Mesothelial cell of epicardium (in vitro differentiated cells): Measurements from ENCODE around the gene EIF5A. TPM values are rescaled to one million over a fixed set of nuclear protein-coding genes. Genes with fewer than 3 reads are reported as not detected.

Source experiments
- DNase-seq, 2 experiments: peaks; one replicate each; pipeline ENCODE4 v3.0.0; 2021; ENCODE audit warnings: low spot score in 2 of 2; ENCODE audit not compliant: unreplicated experiment in 2 of 2
- H3K27ac Mint-ChIP-seq: 2 replicates; pipeline ENCODE4 v1.8.0; 2021; ENCODE audit warnings: mixed read lengths
- H3K27me3 Mint-ChIP-seq: 2 replicates; pipeline ENCODE4 v1.8.0; 2021; ENCODE audit warnings: low read depth, mixed read lengths
- H3K36me3 Mint-ChIP-seq: 2 replicates; pipeline ENCODE4 v1.8.0; 2021; ENCODE audit warnings: mixed read lengths
- H3K4me1 Mint-ChIP-seq: 2 replicates; pipeline ENCODE4 v1.8.0; 2021; ENCODE audit warnings: mixed read lengths
- H3K4me3 Mint-ChIP-seq: 2 replicates; pipeline ENCODE4 v1.8.0; 2021; ENCODE audit warnings: mild to moderate bottlenecking, moderate library complexity, mixed read lengths
- H3K9me3 Mint-ChIP-seq: 2 replicates; pipeline ENCODE4 v1.8.0; 2021; ENCODE audit warnings: mixed read lengths
- CTCF ChIP-seq: fragments of 200-600 bp; sonication (generic); IDR thresholded peaks from one replicate; pipeline ENCODE4 v1.5.0; 2021; ENCODE audit warnings: antibody characterized with exemption; ENCODE audit not compliant: unreplicated experiment
- total RNA-seq: library from RNA; stranded (reverse); gene quantifications from 3 replicates; pipeline ENCODE4 v1.2.1, GENCODE V29; 2021

Gene EIF5A
- total RNA-seq, 1 donor from 2014 or later, result 265 TPM

GRCh38 chr17:7283471-7284216, 23.8 kb upstream of the EIF5A start:
- Mint-ChIP-seq H3K36me3 (no peaks in the 10 kb centered on the region), H3K27me3 (peaks cover 39% of the 10 kb centered on the region), H3K27ac (no peak overlapping the region), H3K4me1 (peaks cover 15% of the 10 kb centered on the region), H3K9me3 (no peaks in the 10 kb centered on the region), H3K4me3 (no peak overlapping the region)
- DNase-seq, result no peak
- no peak for TF ChIP-seq CTCF

- peaks cover 40% of the 10 kb centered on the region for H3K27me3 Mint-ChIP-seq
- H3K4me1 Mint-ChIP-seq, result peaks cover 15% of the 10 kb centered on the region
- DNase-seq, result no peak
- TF ChIP-seq CTCF, result no peak
- no peaks in the 10 kb centered on the region for H3K36me3 Mint-ChIP-seq
- no peak overlapping the region for H3K27ac Mint-ChIP-seq
- no peaks in the 10 kb centered on the region for H3K9me3 Mint-ChIP-seq
- no peak overlapping the region for H3K4me3 Mint-ChIP-seq
These were observed 22.5 kb upstream of the EIF5A start for GRCh38 chr17:7284911-7285310.

- Mint-ChIP-seq H3K27me3 (peaks cover 40% of the 10 kb centered on the region), H3K4me3 (no peak overlapping the region), H3K9me3 (no peaks in the 10 kb centered on the region), H3K4me1 (peaks cover 14% of the 10 kb centered on the region), H3K36me3 (no peaks in the 10 kb centered on the region), H3K27ac (no peak overlapping the region)
- no peak for TF ChIP-seq CTCF
- no peak for DNase-seq
These were observed 21.7 kb upstream of the EIF5A start for GRCh38 chr17:7285679-7286078.

- Mint-ChIP-seq H3K36me3 (no peaks in the 10 kb centered on the region), H3K27ac (no peak overlapping the region), H3K27me3 (peaks cover 55% of the 10 kb centered on the region), H3K4me1 (peaks cover 16% of the 10 kb centered on the region), H3K4me3 (no peak overlapping the region), H3K9me3 (no peaks in the 10 kb centered on the region)
- no peak for TF ChIP-seq CTCF
- no peak for DNase-seq
These were observed 18.0 kb upstream of the EIF5A start for GRCh38 chr17:7289256-7290032.

GRCh38 chr17:7290166-7290565, 17.3 kb upstream of the EIF5A start:
- H3K36me3 Mint-ChIP-seq, result no peaks in the 10 kb centered on the region
- no peaks in the 10 kb centered on the region for H3K9me3 Mint-ChIP-seq
- no peak for TF ChIP-seq CTCF
- no peak overlapping the region for H3K27ac Mint-ChIP-seq
- peaks cover 20% of the 10 kb centered on the region for H3K4me1 Mint-ChIP-seq
- no peak for DNase-seq
- H3K4me3 Mint-ChIP-seq, result no peak overlapping the region
- H3K27me3 Mint-ChIP-seq, result peaks cover 59% of the 10 kb centered on the region
